ENCODE results near the gene NTM.

Gene NTM

DNA sequence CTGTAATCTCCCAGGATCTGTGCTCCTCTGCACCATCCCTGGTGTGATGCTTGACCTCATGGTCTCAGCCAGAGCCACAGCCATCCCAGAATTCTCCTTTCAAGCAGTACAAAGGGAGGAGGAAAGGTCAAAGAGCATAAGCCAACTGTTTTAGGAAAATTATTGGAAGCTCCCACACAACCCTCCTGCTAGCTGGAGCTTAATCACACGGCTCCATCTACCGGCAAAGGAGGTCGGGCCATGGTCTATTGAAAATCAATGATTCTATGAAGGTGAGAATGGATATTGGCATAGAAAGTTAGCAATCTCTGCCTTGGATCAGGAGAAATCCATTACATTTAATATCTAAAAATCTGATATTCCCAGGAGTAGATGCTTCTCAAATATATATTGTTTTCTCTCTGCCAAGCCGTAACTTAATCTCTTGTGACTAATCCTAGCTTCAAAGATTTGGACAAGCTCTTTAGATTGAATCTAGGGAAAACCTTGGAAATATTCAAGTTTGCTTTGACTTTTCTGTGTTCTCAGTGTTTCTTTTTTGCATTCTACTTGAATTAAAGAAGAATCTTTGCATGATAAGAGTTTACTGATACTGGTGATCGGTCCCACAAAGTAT is 259.6 kb downstream of the NTM start:
- no peak for DNase-seq (ENCODE audit: low read depth in 1 of 2, low spot score in 1 of 2)
- no peak overlapping the region for H3K27ac ChIP-seq (replicated peaks)
- no peak overlapping the region for H3K4me3 ChIP-seq (replicated peaks; ENCODE audit: insufficient read depth, low read length)
- TF ChIP-seq GABPA (IDR thresholded peaks at IDR 0.05; ENCODE audit: low read depth) (no peak), CTCF (IDR thresholded peaks at IDR 0.05; ENCODE audit: insufficient read depth, low read length) (no peak), POLR2AphosphoS5 (IDR thresholded peaks at IDR 0.05; ENCODE audit: low read depth) (no peak), SPI1 (IDR thresholded peaks at IDR 0.05; ENCODE audit: borderline replicate concordance, low read depth) (no peak)
- TF ChIP-seq, protein P1, sequence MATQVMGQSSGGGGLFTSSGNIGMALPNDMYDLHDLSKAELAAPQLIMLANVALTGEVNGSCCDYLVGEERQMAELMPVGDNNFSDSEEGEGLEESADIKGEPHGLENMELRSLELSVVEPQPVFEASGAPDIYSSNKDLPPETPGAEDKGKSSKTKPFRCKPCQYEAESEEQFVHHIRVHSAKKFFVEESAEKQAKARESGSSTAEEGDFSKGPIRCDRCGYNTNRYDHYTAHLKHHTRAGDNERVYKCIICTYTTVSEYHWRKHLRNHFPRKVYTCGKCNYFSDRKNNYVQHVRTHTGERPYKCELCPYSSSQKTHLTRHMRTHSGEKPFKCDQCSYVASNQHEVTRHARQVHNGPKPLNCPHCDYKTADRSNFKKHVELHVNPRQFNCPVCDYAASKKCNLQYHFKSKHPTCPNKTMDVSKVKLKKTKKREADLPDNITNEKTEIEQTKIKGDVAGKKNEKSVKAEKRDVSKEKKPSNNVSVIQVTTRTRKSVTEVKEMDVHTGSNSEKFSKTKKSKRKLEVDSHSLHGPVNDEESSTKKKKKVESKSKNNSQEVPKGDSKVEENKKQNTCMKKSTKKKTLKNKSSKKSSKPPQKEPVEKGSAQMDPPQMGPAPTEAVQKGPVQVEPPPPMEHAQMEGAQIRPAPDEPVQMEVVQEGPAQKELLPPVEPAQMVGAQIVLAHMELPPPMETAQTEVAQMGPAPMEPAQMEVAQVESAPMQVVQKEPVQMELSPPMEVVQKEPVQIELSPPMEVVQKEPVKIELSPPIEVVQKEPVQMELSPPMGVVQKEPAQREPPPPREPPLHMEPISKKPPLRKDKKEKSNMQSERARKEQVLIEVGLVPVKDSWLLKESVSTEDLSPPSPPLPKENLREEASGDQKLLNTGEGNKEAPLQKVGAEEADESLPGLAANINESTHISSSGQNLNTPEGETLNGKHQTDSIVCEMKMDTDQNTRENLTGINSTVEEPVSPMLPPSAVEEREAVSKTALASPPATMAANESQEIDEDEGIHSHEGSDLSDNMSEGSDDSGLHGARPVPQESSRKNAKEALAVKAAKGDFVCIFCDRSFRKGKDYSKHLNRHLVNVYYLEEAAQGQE (IDR thresholded peaks at IDR 0.05; ENCODE audit: insufficient replicate concordance, low read depth), result no peak
- peaks cover 2% of the 10 kb centered on the region for H3K27me3 ChIP-seq (ENCODE audit: insufficient read depth, poor library complexity, severe bottlenecking)

DNA sequence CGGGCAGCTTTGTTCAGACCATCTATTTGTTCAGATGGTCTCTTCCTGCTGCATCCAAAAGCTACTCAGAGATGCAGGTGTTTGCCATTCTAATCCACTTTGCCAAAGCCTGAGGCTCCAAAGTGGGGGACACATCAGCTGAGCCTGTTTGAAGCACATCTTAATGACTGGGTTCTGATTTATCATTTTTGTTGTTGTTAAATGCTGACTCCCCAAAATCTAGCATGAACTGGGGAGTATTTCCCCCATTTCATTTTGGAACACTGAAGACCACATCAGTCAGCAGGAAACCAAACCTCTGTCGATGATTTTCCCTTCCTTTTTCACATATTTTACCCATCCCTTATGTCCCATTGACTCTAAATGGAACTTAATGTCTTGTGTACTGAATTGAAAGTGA is 262.6 kb downstream of the NTM start:
- DNase-seq (ENCODE audit: low read depth in 1 of 2, low spot score in 1 of 2), result no peak
- no peak for TF ChIP-seq CTCF (IDR thresholded peaks at IDR 0.05; ENCODE audit: insufficient read depth, low read length)
- TF ChIP-seq POLR2AphosphoS5 (IDR thresholded peaks at IDR 0.05; ENCODE audit: low read depth), result no peak
- TF ChIP-seq GABPA (IDR thresholded peaks at IDR 0.05; ENCODE audit: low read depth), result no peak
- TF ChIP-seq, protein P1 (IDR thresholded peaks at IDR 0.05; ENCODE audit: insufficient replicate concordance, low read depth), result no peak
- Histone ChIP-seq H3K27ac (replicated peaks) (no peak overlapping the region), H3K27me3 (ENCODE audit: insufficient read depth, poor library complexity, severe bottlenecking) (no peaks in the 10 kb centered on the region), H3K4me3 (replicated peaks; ENCODE audit: insufficient read depth, low read length) (no peak overlapping the region)

DNA sequence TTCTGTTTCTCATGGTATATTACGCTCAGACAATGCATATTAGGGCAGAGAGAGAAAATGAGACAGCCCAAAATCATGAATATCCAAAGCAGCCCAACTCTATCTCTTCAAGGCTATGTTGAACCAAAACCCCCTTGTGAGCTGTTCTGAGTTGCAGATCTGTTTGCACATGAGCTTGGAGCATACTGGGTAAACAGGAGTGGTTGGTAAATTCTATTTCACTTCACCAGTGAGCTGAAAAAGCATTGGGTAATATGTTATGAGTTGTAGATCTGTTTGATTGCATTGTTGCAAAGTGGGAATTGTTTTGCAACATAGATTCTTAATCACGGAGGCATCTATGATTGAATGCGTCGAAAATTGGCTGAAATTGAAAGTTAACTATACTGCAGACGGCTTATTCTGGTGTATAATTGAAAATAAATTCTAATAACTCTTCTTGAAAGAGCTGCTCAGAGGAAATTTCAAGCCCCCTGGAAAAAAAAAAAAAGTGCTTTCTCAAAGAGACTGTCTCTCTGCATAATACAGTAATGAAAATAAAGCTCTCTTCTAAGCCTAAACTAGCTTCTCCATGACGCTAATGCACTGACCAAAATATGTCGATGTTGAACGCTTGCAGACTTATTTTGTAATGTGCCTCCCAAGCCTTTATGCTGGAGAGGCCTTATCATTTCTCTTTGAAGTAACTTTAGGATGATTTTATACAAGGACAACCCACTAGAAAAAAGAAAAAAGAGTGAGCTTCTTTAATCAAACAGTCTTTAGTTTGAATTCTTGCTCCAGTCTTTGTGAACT is 263.7 kb downstream of the NTM start:
- H3K27me3 ChIP-seq (ENCODE audit: insufficient read depth, poor library complexity, severe bottlenecking), result no peaks in the 10 kb centered on the region
- no peak overlapping the region for H3K27ac ChIP-seq (replicated peaks)
- no peak for DNase-seq (ENCODE audit: low read depth in 1 of 2, low spot score in 1 of 2)
- TF ChIP-seq, protein P1 (IDR thresholded peaks at IDR 0.05; ENCODE audit: insufficient replicate concordance, low read depth), result no peak
- TF ChIP-seq GABPA (IDR thresholded peaks at IDR 0.05; ENCODE audit: low read depth), result no peak
- no peak overlapping the region for H3K4me3 ChIP-seq (replicated peaks; ENCODE audit: insufficient read depth, low read length)
